B cell (primary cell): ENCODE measurements around the gene SHB.

Source experiments
- CTCF ChIP-seq: fragments of 200-600 bp; IDR thresholded peaks from one replicate; pipeline ENCODE4 v1.8.0; 2022; ENCODE audit warnings: antibody characterized with exemption, mild to moderate bottlenecking
- EZH2 ChIP-seq: IDR thresholded peaks from 2 replicates; pipeline ENCODE4 v1.6.1; 2012; ENCODE audit warnings: borderline replicate concordance, low read depth, mild to moderate bottlenecking, moderate library complexity, low read length; ENCODE audit not compliant: insufficient read depth, poor library complexity, severe bottlenecking

DNA sequence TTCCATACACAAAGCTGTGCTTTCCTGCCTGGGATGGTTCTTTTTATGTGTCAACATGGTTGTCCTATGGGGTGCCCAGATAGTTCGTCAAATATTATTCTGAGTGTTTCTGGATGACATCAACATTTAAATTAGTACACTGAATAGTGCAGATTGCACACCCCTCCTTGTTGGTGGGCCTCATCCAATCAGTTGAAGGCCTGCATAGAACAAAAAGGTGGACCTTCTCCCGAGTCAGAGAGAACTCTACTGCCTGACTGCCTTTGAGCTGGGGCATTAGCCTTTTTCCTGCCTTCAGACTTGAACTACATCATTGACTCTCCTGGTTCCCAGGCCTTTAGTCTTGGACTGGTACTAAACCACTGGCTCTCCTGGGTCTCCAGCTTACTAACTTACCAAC lies 80.4 kb downstream of the SHB start:
- no peak for TF ChIP-seq CTCF
- no peak for TF ChIP-seq EZH2
